Stimulated activated CD8-positive, alpha-beta memory T cell treated with anti-CD3 and anti-CD28 coated beads, Interleukin-12 subunit alpha, Interleukin-12 subunit beta, amount 100 ng/mL, for 4 hours (primary cell): Measurements from ENCODE around the gene CDKN1C.
A peak's percentile ranks its signal among the peaks of the same experiment; 100 is the strongest.

Experiments
- DNase-seq: peaks from one replicate; pipeline ENCODE4 v3.0.0-alpha.2; 2020; ENCODE audit warnings: low read depth

The CDKN1C gene

DNA sequence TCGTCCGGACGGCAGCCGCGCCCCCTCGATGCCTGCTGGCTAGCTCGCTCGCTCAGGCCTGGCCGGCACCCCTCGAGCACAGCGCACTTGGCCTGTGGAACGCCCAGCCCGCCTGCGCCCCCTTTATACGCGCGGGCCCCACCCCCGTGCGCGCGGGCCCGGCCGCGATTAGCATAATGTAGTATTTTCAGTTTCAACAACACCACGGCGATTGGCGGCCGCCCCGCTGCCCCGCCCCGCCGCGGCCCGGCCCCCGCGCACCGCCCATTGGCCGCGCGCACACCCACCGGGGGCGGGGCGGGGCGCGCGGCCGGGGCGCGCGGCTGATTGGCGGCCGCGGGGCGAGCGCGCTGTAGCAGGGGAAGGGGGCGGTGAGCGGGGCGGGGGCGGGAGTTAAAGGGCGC is at the start of gene CDKN1C:
TSS of gene CDKN1C (minus strand) at position 98 of the 404 bp plus-strand sequence. CDS start 319 bp downstream, outside the sequence.
- peak; percentile 73 for DNase-seq

DNA sequence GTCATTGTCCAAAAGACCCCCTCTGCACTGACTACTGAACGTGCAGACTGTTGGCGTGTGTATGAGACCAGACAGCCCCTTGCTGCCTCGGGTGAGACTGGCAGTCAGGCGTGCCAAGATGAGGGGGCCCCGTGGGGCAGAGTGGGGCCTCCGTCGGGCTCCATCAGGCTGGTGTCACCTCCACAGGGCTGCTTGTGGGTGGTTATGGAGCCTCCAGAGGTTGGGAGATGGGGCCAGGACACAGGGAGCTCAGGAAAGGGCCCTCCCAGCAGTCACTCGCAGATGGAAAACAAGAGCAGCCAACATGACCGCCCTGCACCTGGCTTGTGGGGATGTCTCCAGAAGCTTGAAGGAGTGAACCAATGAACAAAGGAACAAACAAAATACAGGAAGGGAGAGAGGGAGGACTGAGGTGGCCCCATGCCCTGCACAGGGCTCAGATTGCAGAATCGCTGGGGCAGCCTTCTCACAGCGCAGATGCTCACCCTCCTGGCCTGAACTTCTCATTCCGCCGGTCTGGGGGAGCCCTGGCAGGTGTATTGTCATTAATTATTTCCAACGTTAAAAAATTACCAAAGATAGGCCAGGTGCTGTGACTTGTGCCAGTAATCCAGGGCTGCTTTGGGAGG is 49.1 kb upstream of the CDKN1C start:
- no peak for DNase-seq

DNA sequence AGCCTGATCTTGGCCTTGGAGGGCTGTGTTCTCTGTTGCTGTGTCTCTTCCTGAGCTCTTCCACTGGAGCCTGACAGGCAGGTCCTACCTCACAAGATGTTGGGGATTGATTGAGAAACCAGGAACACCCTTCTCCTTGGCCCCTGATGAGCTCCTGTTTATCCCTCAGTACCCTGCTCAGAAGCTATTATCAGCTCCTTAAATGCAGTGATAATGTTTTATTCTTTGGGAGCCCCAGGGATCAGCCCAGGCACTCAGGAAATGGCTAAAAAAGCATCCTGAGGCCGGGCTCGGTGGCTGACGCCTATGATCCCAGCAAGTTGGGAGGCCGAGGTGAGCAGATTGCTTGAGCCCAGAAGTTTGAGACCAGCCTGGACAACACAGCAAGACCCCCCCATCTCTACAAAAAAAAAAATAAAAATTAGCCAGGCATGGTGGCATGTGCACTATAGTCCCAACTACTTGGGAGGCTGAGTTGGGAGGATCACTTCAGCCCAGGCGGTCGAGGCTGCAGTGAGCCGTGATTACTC is 48.5 kb upstream of the CDKN1C start:
- DNase-seq = no peak

DNA sequence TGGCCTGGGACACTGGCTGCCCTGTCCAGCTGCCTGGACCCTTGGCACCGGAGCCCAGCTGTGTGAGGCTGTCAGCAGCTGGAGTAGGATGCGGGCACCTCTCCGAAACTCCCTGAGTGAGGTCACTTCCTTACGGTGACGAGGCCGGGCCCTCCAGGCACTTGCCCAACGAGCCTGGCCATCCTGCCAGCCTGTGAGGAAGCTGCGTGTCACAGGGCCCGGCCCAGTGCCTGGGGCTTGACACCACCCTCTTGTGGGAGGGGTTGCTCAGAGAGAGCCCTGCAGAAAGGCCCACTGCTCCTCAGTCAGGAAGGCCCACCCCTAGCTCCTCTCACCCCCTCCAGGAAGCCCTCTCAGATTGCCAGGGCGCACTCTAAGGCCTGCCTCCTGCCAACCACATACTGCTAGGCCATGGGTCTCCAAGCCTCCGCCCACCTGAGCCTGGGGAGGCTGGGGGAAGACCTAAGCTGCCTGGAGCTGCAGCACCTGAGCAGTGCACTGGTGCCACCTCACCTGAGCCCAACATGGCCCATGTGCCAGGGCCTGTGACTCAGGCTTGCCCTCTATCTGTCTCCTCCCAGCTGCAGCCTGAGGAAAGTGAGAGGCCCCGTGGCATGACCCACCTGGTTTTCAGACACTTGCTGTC is 47.9 kb upstream of the CDKN1C start:
- no peak for DNase-seq

DNA sequence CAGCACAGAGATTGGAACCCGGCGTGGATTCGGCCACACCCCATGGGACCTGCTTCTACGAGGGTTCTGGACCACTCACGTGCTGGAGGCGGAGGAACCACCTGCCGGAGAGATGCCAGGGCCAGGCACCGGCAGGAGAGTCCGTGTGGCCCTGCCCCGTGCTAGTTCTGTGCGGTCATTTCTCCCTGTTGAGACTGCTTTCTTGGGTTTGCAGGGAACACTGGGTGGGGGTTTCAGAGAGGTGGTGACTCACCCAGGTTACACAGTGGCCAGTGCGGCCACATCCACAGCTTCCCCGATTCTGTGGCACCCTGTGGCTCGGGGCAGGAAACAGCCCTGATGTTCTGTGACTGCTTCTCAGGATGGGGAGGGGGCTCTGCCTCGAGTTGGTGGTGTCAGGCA is 47.3 kb upstream of the CDKN1C start:
- DNase-seq = no peak

GRCh38 chr11:2931771-2932738 is 46.5 kb upstream of the CDKN1C start:
- no peak for DNase-seq

DNA sequence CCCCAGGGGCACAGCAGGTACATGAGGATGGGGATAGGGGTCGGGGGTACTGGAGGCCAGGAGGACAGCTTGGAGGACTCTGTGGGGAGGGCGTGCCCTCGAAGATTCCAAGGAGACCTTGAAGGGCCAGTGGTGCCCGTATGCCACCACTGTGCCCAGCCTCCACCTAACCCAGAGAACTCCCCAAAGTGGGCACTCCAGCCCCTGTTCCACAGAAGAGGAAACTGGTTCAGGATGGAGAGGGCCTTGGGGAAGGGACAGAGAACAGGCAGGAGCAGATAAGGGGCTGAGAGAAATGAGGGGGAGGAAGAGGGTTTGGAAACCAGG is 45.8 kb upstream of the CDKN1C start:
- no peak for DNase-seq

DNA sequence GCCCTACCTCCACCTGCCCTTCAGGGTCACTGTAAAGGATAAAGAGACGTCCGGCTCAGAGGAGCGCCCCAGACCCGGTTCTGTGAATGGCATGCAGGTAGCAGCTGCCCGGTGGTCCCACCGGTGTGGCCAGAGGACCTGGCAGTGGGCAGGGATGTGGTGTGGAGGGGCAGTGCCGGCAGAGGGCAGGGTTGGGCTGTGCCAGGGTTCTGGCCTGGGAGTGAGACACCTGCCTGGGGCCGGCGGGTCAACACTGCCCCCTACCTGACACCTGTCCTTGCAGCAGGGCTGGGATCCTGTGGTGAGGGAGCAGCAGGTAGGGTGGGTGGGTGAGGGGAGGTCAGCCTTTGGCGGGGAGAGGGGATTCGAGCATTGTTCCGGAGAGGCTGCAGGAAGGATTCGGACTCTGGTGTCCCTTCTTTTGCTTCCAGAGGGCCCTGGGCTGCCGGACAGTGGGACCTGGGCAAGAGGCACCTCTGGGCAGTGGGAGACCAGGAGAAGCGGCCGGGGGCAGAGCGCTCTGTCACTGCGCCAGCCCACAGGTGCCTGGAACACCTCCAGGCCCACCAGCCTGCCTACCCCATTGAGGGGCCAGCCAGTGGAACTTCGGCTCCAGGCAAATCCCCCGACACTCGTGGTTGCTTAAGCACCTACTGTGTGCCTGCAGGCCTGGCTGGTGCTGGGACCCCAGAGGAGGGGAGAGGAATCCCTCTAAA is 45.3 kb upstream of the CDKN1C start:
- no peak for DNase-seq

DNA sequence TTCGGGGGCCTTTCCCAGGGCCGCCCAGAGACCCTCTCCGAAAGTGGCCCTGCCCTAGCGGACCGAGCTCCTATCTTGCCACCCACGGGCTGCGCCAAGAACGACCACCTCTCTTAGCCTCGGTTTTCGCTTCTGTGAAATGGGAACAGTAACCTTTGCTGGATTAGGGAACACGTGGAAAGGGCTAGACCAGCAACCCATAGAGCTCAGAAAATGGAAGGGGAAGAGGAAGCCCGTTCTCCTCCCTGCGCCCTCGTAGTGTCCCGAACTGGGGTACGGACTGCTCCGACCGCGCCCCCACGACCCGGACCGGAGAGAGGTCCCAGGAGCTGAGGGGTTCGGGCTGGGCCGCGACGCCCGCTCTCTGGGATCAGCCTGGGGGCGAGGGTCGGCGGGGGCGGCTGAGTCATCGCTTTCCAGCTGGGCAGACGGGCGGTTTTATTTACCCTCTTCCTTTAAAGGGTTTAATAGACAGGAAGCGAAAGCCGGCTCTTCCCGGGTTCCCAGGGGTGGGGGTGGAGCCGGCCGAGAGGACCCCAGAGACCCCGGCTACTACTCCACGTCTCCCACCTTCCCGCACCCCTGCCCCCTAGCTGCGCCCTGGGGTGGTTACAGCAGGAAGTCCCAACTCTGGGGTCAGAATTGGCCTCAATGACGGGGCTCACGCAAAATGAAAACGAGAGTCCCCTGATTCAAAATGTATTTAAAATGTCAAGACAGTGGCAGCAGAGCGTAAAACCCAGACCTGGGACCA is 44.6 kb upstream of the CDKN1C start:
- no peak for DNase-seq

GRCh38 chr11:2929531-2929949 is 44.0 kb upstream of the CDKN1C start:
- DNase-seq = peak; percentile 32

DNA sequence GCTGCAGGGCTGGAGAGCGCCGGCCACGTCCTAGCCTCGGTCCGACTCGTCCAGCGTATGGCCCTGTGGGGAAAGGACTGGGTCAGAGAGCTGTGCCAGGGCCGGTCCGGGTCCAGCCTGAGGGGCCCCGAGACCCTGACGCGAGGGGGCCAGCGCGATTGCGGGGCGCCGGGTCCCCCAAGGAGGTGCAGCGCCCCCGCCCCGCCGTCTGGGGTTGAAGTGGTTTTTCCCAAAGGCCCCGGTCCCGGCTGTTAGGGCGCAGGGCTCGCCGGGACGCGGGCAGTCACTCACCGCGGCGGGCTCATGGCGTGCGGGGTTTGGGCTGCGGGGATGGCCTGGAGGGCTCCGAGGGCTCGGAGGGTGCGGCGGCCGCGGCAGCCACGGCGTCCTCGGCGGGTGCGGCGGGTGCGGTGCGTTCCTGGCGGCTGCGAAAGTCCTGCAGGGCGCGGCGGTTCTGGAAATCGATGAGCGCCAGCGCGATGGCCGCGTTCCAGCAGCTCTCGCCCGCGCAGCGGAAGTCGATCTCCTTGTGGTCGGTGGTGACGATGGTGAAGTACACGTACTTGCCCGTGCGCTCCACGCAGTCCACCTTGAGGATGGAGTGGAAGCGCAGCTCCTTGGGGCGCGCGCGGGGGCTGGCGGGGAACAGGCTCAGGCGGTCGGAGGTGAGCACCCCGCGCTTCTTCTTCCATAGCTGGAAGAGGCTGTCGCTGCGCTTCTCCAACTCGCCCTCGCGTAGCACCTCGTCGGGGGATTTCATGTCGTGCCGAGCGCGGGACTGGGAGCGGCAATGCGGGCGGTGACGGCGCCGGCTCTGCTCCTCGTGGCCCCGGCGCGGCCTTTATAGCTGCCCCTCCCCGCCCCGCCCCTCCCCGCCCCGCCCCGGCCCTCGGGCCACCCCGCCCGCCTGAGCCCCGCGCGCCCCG is 43.3 kb upstream of the CDKN1C start, which contains the start of gene PHLDA2:
TSS of gene PHLDA2 (minus strand) at position 816 of the 926 bp plus-strand sequence. CDS start at position 760, 56 bp downstream.
- DNase-seq = no peak

- no peak for DNase-seq
Observed at GRCh38 chr11:2927851-2928604, 42.5 kb upstream of the CDKN1C start.

GRCh38 chr11:2927121-2927800 is 41.7 kb upstream of the CDKN1C start:
- no peak for DNase-seq

- DNase-seq = no peak
Observed at GRCh38 chr11:2926611-2927051, 41.1 kb upstream of the CDKN1C start.

DNA sequence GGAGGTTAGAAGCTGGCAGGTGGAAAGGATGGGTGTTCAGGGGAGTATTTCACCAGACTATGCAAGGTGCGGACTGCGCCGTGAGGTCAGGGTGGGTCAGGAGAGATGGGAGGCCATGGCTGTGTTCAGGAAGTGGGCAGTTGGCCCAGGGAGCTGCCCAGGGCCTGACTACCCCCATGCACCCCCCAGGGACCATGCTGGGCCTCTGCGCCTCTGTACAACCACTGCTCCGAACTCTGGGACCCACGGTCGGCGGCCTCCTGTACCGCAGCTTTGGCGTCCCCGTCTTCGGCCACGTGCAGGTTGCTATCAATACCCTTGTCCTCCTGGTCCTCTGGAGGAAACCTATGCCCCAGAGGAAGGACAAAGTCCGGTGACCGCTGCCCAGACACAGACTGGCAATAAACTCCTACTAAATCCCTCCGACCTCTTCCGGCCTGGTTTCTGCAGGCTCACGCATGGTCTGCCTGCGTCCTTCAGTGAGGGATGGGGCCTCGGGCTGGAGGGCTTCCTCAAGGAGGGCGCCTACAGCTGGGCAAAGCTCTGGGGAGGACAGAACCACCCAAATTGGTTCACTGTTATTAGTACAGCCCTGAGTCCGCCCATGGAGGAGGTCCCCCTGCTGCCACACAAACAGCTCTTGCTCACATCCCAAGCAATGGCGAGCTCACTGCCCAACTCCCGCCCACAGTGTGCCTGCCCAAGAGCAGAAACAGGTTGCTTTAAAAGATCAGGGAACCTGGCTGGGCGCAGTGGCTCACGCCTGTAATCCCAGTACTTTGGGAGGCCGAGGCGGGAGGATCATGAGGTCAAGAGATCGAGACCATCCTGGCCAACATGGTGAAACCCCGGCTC is 39.5 kb upstream of the CDKN1C start:
- no peak for DNase-seq

GRCh38 chr11:2924381-2924780 is 38.8 kb upstream of the CDKN1C start:
- no peak for DNase-seq
